IPS DF 4.7 (cell line): ENCODE data around the gene OR2B2.
"Not testable (repeated sequence)": the region's sequence is repeated elsewhere in the genome, so short reads cannot be mapped to it uniquely, and the experiment has no call there.

ENCODE experiments used
- DNase-seq: peaks from one replicate; pipeline ENCODE4 v3.0.0-alpha.2; 2013; ENCODE audit warnings: low spot score; ENCODE audit errors: extremely low read depth

OR2B2 gene

DNA sequence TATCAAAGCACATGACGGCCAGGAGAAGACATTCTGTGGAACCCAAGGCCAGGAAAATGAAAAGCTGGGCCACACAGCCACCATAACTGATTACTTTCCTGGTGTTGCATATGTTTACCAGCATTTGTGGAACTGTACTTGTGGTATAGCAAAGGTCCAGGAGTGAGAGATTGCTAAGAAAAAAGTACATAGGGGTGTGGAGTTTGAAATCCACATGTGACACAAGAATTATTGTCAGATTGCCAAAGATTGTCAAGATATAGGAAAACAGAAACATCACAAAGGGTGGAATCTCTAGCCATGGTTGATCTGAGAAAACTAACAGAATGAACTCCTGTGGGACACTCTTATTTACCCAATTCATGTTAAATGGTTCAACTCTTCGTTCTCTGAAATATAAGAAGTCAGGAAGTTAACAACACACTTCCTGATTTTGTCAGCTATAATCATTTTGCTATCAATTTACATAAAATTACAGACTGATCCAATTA is at the start of gene OR2B2:
TSS of gene OR2B2 (minus strand) at position 441 of the 491 bp plus-strand sequence. CDS start at position 364, 77 bp downstream.
- DNase-seq, result no peak

GRCh38 chr6:27957516-27957915 is 45.3 kb upstream of the OR2B2 start:
- no peak for DNase-seq

DNA sequence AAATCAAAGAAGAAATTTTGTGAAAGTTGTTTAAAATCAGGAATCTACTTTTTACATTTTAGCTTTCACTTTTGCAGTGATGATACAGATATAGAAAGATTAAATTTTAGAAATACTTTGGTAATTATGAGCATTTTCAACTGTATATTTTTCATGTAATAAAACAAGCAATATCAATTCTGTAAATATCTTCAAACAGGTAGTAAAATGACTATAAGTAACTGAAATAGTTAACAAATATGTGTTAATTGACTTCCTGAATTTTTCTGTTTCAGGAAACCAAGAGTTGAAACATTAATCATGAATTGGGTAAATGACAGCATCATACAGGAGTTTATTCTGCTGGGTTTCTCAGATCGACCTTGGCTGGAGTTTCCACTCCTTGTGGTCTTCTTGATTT is 44.7 kb upstream of the OR2B2 start, which contains the start of gene OR2B6:
TSS of gene OR2B6 (plus strand) at position 301 of the 400 bp plus-strand sequence. CDS start at position 301, 0 bp downstream.
- DNase-seq, result no peak

GRCh38 chr6:27951040-27951439 is 38.8 kb upstream of the OR2B2 start:
- no peak for DNase-seq

GRCh38 chr6:27948237-27948636 is 36.0 kb upstream of the OR2B2 start:
- no peak for DNase-seq

GRCh38 chr6:27943072-27943471 is 30.9 kb upstream of the OR2B2 start:
- not testable (repeated sequence) for DNase-seq

- no peak for DNase-seq
These were observed 28.6 kb upstream of the OR2B2 start for GRCh38 chr6:27940766-27941165.

GRCh38 chr6:27931209-27931608 is 19.0 kb upstream of the OR2B2 start:
- no peak for DNase-seq

GRCh38 chr6:27929930-27930329 is 17.7 kb upstream of the OR2B2 start:
- DNase-seq, result not testable (repeated sequence)

GRCh38 chr6:27928041-27928440 is 15.8 kb upstream of the OR2B2 start:
- DNase-seq, result not testable (repeated sequence)

GRCh38 chr6:27924179-27924578 is 12.0 kb upstream of the OR2B2 start:
- DNase-seq, result no peak

DNA sequence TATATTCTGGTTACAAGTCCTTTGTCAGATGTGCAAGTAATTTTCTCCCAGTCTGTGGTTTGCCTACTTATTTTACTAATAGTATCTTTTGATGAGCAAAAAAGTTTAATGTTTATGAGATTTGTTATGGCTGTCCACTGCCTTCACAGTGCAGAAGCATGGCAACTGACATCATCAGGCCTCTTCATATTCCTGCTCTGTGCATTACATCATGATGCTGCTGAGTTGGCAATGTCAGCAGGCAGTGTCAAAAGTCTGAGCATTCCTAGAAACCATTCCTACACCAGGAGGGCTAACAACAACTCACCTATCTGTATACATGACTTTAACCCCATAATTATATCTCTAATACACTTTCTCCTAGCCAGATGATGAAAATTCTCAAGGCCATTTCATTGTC is 10.8 kb upstream of the OR2B2 start:
- no peak for DNase-seq

- DNase-seq, result no peak
These were observed 4.2 kb downstream of the OR2B2 start for GRCh38 chr6:27908017-27908416.

DNA sequence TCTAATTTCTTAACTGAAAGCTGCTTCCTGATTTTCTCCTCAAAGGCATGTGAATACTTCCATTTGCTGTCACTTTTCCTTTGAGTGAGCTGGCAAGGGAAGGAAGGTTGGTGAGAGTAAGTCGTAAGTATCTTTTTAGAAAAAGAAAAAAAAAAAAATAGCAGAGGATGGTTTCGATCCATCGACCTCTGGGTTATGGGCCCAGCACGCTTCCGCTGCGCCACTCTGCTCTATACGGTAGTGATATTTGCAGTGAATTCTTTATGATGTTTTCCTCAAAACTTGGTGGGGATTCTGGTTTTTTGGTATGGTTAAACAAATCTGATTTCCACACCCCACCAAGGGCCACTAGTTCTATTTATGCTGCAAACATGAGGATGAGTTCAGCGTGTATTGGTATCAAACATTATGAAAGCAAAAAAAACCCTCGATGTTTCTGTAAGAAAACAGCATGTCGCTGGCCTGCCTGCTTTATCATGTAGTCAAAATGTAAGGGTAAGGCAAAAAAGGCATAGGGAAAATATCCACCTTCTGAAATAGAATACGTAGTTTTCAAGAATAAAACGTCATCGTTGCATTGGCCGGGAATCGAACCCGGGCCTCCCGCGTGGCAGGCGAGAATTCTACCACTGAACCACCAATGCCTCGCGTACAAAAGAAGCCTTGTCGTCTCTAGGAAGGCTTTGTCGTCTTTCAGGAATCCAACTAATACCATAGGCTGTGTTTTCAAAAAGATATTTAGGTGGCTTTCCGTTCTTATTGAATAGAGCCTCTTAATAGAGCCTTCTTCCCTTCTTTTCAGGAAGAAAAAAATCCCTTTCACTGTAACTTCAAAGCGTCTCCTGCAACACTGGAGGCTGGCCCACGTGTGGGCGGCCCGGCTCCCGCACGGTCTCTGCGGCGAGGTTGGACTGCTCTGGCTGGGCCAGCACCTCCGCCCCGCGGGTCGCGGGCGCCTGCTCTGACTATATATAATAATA is 9.6 kb downstream of the OR2B2 start:
- DNase-seq, result no peak

DNA sequence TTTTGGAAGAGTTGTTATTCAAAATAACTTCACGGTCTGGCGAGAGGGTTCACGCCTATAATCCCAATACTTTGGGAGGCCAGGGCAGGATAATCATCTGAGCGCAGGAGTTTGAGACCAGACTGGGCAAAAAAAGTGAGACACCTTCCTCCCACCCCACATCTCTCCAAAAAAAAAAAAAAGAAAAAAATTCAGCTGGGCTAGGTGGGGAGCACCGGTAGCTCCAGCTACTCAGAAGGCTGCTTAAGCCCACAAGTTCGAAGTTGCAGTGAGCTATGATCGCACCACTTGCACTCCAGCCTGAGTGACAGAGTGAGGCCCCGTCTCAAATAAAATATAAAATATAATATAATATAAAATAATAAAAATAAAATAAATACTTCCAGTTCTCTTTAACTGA is 10.4 kb downstream of the OR2B2 start:
- DNase-seq, result no peak

DNA sequence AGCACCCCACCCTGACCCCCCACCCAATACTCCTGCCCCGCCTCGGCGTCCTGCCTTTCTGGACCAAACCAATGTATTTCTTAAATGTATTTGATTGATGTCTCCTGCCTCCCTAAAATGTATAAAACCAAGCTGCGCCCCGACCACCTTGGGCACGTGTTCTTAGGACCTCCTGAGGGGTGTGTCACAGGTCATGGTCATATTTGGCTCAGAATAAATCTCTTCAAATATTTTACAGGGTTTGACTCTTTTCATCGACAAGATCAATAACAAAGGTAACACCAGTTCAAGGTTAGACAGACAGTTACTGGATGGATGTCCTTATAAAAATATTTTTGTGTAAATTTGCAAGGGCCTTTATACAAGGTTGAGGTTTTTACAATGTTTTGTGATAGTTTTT is 12.0 kb downstream of the OR2B2 start:
- not testable (repeated sequence) for DNase-seq

GRCh38 chr6:27899543-27899942 is 12.7 kb downstream of the OR2B2 start:
- DNase-seq, result no peak

- DNase-seq, result no peak
These were observed 14.5 kb downstream of the OR2B2 start for GRCh38 chr6:27897580-27898206.

DNA sequence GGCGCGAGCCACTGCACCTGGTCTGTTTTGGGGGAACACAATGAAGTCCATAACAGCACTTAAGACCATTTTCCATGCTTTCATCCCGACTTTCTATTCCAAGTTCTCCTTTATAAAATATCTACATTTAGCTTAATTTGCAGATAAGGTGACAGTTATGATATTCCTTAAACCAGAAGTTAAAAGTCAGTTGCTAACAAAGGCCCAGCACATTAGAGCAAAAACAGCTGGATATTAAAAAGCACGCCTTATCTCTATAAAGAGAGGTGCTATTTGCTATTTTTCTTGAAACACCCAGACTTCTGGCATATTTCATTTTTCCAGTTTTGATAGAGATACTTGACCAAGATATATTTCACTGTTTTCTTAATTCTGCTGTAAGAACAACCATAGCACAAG is 15.8 kb downstream of the OR2B2 start:
- no peak for DNase-seq

GRCh38 chr6:27894839-27895762 is 17.1 kb downstream of the OR2B2 start:
- no peak for DNase-seq
